Progenitor cell of endocrine pancreas (in vitro differentiated cells): ENCODE data around the gene GFRA1. TPM values are rescaled to one million over a fixed set of nuclear protein-coding genes. Genes with fewer than 3 reads are reported as not detected.

ENCODE experiments used
- DNase-seq: peaks from one replicate; pipeline ENCODE4 v3.0.0; 2021; ENCODE audit warnings: low spot score; ENCODE audit not compliant: unreplicated experiment
- H3K27ac Mint-ChIP-seq: 2 replicates; pipeline ENCODE4 v1.8.0; 2021; ENCODE audit warnings: mild to moderate bottlenecking, moderate library complexity, mixed read lengths
- H3K27me3 Mint-ChIP-seq: 2 replicates; pipeline ENCODE4 v1.8.0; 2021; ENCODE audit warnings: mixed read lengths
- H3K36me3 Mint-ChIP-seq: 2 replicates; pipeline ENCODE4 v1.8.0; 2022; ENCODE audit warnings: mixed read lengths; ENCODE audit not compliant: insufficient read depth
- H3K4me1 Mint-ChIP-seq: 2 replicates; pipeline ENCODE4 v1.8.0; 2021; ENCODE audit warnings: low read depth, mixed read lengths
- H3K4me3 Mint-ChIP-seq: 2 replicates; pipeline ENCODE4 v1.8.0; 2021; ENCODE audit warnings: low read depth, mild to moderate bottlenecking, moderate library complexity, mixed read lengths
- H3K9me3 Mint-ChIP-seq: 2 replicates; pipeline ENCODE4 v1.8.0; 2021; ENCODE audit warnings: low read depth, mixed read lengths
- total RNA-seq: library from RNA; stranded (reverse); gene quantifications from 2 replicates; pipeline ENCODE4 v1.2.1, GENCODE V29; 2021
- TF ChIP-seq, protein P1 (sequence below): fragments of 200-600 bp; sonication (generic); IDR thresholded peaks from one replicate; pipeline ENCODE4 v1.5.0; 2021; ENCODE audit warnings: antibody characterized with exemption, mild to moderate bottlenecking; ENCODE audit not compliant: unreplicated experiment

Gene GFRA1
- total RNA-seq, 1 donor from 2014 or later: 8.7 TPM

DNA sequence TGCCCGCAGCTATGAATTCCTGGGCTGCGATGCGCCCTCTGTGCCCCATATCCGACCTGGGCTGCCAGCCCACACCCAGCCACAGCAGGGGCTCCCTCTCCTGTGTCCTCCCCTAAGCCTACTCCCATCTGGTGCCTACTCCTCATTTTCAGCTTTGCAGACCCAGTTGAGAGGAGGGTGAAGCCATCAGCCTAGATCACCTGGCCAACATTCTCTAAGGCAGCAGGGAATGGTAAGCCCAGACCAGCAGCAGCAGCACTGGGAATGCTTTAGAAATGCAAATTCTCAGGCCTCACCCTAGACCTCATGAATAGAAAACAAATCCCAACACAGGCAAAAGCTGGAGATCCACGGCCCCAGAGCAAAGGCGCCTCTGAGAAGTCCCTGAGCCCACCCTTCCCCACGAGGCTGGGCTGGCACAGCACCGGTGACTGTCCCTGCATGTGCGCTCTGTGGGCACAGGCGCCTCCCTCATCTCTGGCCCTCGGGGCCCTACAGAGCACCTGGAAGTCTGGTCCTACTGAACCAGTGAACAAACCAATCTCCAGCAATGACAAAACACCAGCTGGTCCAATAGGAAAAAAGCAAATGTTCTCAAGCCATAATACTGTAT lies 161.4 kb downstream of the GFRA1 start:
- TF ChIP-seq, protein P1, sequence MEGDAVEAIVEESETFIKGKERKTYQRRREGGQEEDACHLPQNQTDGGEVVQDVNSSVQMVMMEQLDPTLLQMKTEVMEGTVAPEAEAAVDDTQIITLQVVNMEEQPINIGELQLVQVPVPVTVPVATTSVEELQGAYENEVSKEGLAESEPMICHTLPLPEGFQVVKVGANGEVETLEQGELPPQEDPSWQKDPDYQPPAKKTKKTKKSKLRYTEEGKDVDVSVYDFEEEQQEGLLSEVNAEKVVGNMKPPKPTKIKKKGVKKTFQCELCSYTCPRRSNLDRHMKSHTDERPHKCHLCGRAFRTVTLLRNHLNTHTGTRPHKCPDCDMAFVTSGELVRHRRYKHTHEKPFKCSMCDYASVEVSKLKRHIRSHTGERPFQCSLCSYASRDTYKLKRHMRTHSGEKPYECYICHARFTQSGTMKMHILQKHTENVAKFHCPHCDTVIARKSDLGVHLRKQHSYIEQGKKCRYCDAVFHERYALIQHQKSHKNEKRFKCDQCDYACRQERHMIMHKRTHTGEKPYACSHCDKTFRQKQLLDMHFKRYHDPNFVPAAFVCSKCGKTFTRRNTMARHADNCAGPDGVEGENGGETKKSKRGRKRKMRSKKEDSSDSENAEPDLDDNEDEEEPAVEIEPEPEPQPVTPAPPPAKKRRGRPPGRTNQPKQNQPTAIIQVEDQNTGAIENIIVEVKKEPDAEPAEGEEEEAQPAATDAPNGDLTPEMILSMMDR: no peak
- H3K4me3 Mint-ChIP-seq: no peak overlapping the region
- no peak for DNase-seq
- H3K4me1 Mint-ChIP-seq: peaks cover 13% of the 10 kb centered on the region
- H3K36me3 Mint-ChIP-seq: no peaks in the 10 kb centered on the region
- no peaks in the 10 kb centered on the region for H3K27me3 Mint-ChIP-seq
- H3K9me3 Mint-ChIP-seq: peaks cover 3% of the 10 kb centered on the region
- no peak overlapping the region for H3K27ac Mint-ChIP-seq

DNA sequence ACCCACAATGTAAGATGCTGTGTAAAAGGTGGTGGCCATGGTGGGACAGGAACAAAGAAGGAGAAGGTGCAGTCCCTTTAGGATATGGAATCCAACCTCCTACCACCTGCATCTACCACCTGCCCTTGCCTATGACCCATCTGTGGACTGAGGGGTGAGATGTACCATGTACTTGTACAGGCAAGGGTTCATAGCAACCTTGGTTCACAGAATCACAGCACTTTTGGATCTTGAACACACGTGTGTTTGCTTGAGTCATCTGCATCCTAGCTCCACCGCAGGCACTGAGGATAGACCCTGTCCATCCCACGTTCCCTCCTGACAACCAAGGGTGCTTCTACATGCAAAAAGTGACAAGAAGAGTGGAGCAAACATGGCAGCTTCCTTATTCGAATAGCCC lies 162.3 kb downstream of the GFRA1 start:
- Mint-ChIP-seq H3K4me3 (no peak overlapping the region), H3K27ac (no peak overlapping the region), H3K36me3 (no peaks in the 10 kb centered on the region), H3K9me3 (peaks cover 4% of the 10 kb centered on the region), H3K27me3 (no peaks in the 10 kb centered on the region), H3K4me1 (peaks cover 13% of the 10 kb centered on the region)
- DNase-seq: no peak
- TF ChIP-seq, protein P1: no peak

DNA sequence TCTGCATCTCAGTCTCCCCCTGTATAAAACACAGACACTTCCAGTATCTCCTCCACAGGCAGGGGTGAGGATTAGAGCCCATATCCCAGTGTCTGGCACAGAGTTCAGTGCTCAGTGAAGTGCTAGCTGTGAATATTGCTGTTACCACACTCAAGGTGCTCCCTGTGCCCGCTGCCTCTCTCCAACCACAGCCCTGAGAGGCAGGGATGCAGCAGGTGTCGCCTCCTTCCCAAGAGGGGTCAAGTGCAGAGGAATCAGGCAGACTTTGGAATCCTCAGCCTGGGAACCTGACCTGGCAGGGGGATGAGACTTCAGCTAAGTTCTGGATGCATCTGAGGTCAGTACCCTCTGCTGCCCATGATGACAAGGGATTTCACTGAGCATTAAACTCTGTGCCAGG lies 163.1 kb downstream of the GFRA1 start:
- Mint-ChIP-seq H3K4me3 (no peak overlapping the region), H3K36me3 (no peaks in the 10 kb centered on the region), H3K27ac (no peak overlapping the region), H3K9me3 (peaks cover 4% of the 10 kb centered on the region), H3K4me1 (peaks cover 15% of the 10 kb centered on the region), H3K27me3 (no peaks in the 10 kb centered on the region)
- DNase-seq: no peak
- TF ChIP-seq, protein P1: no peak

DNA sequence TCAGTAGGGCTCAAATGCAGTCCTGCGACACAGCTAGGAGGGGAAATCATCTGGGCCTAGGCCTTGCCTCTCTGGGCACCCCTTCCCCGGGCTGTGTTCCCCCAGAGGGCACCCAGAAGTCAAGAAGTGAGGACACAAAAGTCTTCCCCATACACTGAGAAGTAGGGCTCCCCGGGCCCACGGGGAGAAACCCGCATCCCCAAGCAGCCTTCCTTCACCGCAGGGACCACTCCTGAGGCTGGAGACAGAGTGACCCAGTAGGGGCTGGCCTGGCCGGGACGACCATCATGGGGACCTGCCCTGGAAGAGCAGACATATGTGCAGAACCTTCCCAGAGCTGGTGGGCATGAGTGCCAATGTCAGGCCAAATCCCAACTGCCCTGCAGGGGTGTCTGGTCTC lies 163.5 kb downstream of the GFRA1 start:
- H3K27me3 Mint-ChIP-seq: no peaks in the 10 kb centered on the region

DNA sequence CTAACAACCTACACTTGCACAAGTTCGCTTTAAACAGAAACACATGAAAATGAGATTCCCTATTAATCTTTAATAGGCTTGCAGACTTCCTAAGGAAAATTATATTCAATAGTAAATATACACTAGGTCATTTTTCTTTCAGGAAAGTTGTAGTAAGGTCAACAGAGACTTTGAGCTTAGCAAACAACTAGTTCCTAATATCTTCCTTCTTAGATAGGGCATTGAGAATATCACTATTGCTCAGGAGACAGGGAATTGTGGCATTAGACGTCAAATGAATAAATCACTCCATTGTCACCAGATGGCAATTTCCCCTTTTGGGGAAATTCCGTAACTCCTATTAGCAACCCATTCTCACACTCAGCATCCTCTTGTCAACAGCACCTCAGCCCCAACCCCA lies 164.9 kb downstream of the GFRA1 start:
- no peak overlapping the region for H3K27ac Mint-ChIP-seq
- peaks cover 15% of the 10 kb centered on the region for H3K4me1 Mint-ChIP-seq
- DNase-seq: no peak
- no peaks in the 10 kb centered on the region for H3K27me3 Mint-ChIP-seq
- no peaks in the 10 kb centered on the region for H3K36me3 Mint-ChIP-seq
- peaks cover 4% of the 10 kb centered on the region for H3K9me3 Mint-ChIP-seq
- TF ChIP-seq, protein P1: no peak
- H3K4me3 Mint-ChIP-seq: no peak overlapping the region

More for the DNA sequence above, 163.5 kb downstream of the GFRA1 start:
- no peak for DNase-seq
- H3K4me1 Mint-ChIP-seq: peaks cover 15% of the 10 kb centered on the region
- TF ChIP-seq, protein P1: no peak
- no peak overlapping the region for H3K4me3 Mint-ChIP-seq
- no peaks in the 10 kb centered on the region for H3K36me3 Mint-ChIP-seq
- no peak overlapping the region for H3K27ac Mint-ChIP-seq
- H3K9me3 Mint-ChIP-seq: peaks cover 4% of the 10 kb centered on the region
